Bone marrow (tissue), 2 donors: ENCODE results near the gene SULT2B1.

Experiments
- DNase-seq, 2 donors: peaks; one replicate each; lab custom pipeline; 2025; lab: John Stamatoyannopoulos, UW

SULT2B1 gene

GRCh38 chr19:48600679-48601417 lies 48.9 kb downstream of the SULT2B1 start:
- DNase-seq, result no peak

GRCh38 chr19:48603001-48603400 lies 51.0 kb downstream of the SULT2B1 start:
- DNase-seq, result no peak

- no peak for DNase-seq
Observed at GRCh38 chr19:48603449-48603848, 51.5 kb downstream of the SULT2B1 start.

- DNase-seq, result no peak
Observed at GRCh38 chr19:48603850-48604249, 51.9 kb downstream of the SULT2B1 start.

- no peak for DNase-seq
Observed at GRCh38 chr19:48606463-48607358, 54.7 kb downstream of the SULT2B1 start, which contains the start of gene SPACA4. Gene SPACA4 (plus strand): TSS chr19:48606742. CDS start chr19:48606979, 237 bp downstream.

GRCh38 chr19:48607359-48607755 lies 55.4 kb downstream of the SULT2B1 start:
- DNase-seq, result no peak

- DNase-seq, result peak; percentile 14 to 49
Observed at GRCh38 chr19:48608798-48609263, 56.9 kb downstream of the SULT2B1 start.

GRCh38 chr19:48609571-48610108 lies 57.7 kb downstream of the SULT2B1 start:
- DNase-seq, result no peak

- DNase-seq, result no peak
Observed at GRCh38 chr19:48611872-48612271, 59.9 kb downstream of the SULT2B1 start.

- DNase-seq, result no peak
Observed at GRCh38 chr19:48613024-48613851, 61.3 kb downstream of the SULT2B1 start.

- no peak for DNase-seq
Observed at GRCh38 chr19:48613852-48614435, 62.0 kb downstream of the SULT2B1 start.

GRCh38 chr19:48614436-48615230 lies 62.7 kb downstream of the SULT2B1 start, which contains the start of gene FAM83E:
Gene FAM83E (minus strand): TSS chr19:48615076. CDS start chr19:48613372, 1,704 bp downstream.
- DNase-seq, result no peak

- DNase-seq, result no peak
Observed at GRCh38 chr19:48615231-48616040, 63.5 kb downstream of the SULT2B1 start.

GRCh38 chr19:48616041-48616436 lies 64.1 kb downstream of the SULT2B1 start:
- no peak for DNase-seq

- no peak for DNase-seq
Observed at GRCh38 chr19:48616491-48617056, 64.6 kb downstream of the SULT2B1 start.

GRCh38 chr19:48617146-48617937 lies 65.4 kb downstream of the SULT2B1 start:
- DNase-seq, result no peak

GRCh38 chr19:48618278-48618915 lies 66.4 kb downstream of the SULT2B1 start:
- no peak for DNase-seq
